ENCODE results near the gene SEC14L2. TPM values are rescaled to one million over a fixed set of nuclear protein-coding genes. Genes with fewer than 3 reads are reported as not detected.

SEC14L2 gene
- total RNA-seq, 1 donor = 16.6 TPM

DNA sequence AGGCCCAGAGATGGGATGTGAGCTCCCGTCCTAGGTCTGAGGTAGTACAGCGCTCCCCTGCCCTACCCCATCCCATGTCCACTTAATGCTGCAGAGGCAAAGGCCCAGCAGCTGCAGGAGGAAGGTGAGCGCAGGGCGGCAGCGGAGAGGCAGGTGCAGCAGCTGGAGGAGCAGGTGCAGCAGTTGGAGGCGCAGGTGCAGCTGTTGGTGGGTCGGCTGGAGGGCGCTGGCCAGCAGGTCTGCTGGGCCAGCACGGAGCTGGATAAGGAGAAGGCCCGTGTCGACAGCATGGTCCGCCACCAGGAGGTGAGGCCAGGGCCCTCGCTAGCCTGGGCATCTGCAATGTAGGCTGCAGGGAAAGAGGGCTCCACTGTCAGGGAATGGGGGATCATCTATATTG lies 24.8 kb upstream of the SEC14L2 start:
- TF ChIP-seq, protein P1, sequence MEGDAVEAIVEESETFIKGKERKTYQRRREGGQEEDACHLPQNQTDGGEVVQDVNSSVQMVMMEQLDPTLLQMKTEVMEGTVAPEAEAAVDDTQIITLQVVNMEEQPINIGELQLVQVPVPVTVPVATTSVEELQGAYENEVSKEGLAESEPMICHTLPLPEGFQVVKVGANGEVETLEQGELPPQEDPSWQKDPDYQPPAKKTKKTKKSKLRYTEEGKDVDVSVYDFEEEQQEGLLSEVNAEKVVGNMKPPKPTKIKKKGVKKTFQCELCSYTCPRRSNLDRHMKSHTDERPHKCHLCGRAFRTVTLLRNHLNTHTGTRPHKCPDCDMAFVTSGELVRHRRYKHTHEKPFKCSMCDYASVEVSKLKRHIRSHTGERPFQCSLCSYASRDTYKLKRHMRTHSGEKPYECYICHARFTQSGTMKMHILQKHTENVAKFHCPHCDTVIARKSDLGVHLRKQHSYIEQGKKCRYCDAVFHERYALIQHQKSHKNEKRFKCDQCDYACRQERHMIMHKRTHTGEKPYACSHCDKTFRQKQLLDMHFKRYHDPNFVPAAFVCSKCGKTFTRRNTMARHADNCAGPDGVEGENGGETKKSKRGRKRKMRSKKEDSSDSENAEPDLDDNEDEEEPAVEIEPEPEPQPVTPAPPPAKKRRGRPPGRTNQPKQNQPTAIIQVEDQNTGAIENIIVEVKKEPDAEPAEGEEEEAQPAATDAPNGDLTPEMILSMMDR (IDR thresholded peaks at IDR 0.05; ENCODE audit: extremely low read depth, low read depth, low read length) = no peak
- H3K79me2 ChIP-seq (ENCODE audit: insufficient read depth, low read length) = no peaks in the 10 kb centered on the region
- H3K27me3 ChIP-seq (ENCODE audit: insufficient read depth, low read length) = no peaks in the 10 kb centered on the region

DNA sequence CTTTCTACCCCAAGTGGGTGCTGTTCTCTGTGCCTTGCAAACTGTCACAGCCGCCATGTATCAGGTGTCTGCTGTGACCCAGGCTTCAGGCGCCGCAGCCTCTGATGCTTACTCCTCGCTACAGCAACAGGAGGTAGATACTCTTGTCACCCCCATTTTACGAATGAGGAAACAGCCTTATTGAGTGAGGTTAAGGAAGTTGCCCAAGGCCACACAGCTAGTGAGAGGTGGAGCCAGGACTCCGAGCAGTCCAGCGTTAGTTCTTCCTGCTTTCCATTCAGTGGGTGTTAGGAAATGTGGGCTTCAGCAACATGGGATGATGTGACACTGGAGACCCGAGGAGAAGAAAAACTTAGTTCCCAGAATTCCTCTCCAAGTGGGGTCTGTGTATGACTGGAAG lies 23.9 kb upstream of the SEC14L2 start:
- H3K36me3 ChIP-seq (ENCODE audit: insufficient read depth, low read length) = peaks cover 8% of the 10 kb centered on the region
- H3K4me2 ChIP-seq (ENCODE audit: insufficient read depth, low read length) = no peak overlapping the region
- no peaks in the 10 kb centered on the region for H3K27me3 ChIP-seq (ENCODE audit: insufficient read depth, low read length)
- H3K4me1 ChIP-seq (ENCODE audit: insufficient read depth, low read length) = no peaks in the 10 kb centered on the region
- peak; percentile 69 for DNase-seq (ENCODE audit: insufficient read length, low spot score, missing footprints)
- no peak overlapping the region for H3K4me3 ChIP-seq (ENCODE audit: insufficient read depth, low read length)
- TF ChIP-seq, protein P1 (IDR thresholded peaks at IDR 0.05; ENCODE audit: extremely low read depth, low read depth, low read length) = no peak
- no peaks in the 10 kb centered on the region for H3K9me3 ChIP-seq (ENCODE audit: low read depth, low read length)
- H3K79me2 ChIP-seq (ENCODE audit: insufficient read depth, low read length) = no peaks in the 10 kb centered on the region
- H2AFZ ChIP-seq (ENCODE audit: low read length) = no peak overlapping the region
- peaks cover 4% of the 10 kb centered on the region for H4K20me1 ChIP-seq (ENCODE audit: insufficient read depth, low read length)
- no peak overlapping the region for H3K27ac ChIP-seq (ENCODE audit: low read depth, low read length)

More for the DNA sequence above, 24.8 kb upstream of the SEC14L2 start:
- Histone ChIP-seq H3K9me3 (ENCODE audit: low read depth, low read length) (no peaks in the 10 kb centered on the region), H3K4me3 (ENCODE audit: insufficient read depth, low read length) (no peak overlapping the region), H3K4me1 (ENCODE audit: insufficient read depth, low read length) (no peaks in the 10 kb centered on the region), H3K27ac (ENCODE audit: low read depth, low read length) (no peak overlapping the region), H3K36me3 (ENCODE audit: insufficient read depth, low read length) (no peaks in the 10 kb centered on the region), H2AFZ (ENCODE audit: low read length) (no peak overlapping the region), H4K20me1 (ENCODE audit: insufficient read depth, low read length) (peaks cover 4% of the 10 kb centered on the region), H3K4me2 (ENCODE audit: insufficient read depth, low read length) (no peak overlapping the region)
- DNase-seq (ENCODE audit: insufficient read length, low spot score, missing footprints) = no peak

DNA sequence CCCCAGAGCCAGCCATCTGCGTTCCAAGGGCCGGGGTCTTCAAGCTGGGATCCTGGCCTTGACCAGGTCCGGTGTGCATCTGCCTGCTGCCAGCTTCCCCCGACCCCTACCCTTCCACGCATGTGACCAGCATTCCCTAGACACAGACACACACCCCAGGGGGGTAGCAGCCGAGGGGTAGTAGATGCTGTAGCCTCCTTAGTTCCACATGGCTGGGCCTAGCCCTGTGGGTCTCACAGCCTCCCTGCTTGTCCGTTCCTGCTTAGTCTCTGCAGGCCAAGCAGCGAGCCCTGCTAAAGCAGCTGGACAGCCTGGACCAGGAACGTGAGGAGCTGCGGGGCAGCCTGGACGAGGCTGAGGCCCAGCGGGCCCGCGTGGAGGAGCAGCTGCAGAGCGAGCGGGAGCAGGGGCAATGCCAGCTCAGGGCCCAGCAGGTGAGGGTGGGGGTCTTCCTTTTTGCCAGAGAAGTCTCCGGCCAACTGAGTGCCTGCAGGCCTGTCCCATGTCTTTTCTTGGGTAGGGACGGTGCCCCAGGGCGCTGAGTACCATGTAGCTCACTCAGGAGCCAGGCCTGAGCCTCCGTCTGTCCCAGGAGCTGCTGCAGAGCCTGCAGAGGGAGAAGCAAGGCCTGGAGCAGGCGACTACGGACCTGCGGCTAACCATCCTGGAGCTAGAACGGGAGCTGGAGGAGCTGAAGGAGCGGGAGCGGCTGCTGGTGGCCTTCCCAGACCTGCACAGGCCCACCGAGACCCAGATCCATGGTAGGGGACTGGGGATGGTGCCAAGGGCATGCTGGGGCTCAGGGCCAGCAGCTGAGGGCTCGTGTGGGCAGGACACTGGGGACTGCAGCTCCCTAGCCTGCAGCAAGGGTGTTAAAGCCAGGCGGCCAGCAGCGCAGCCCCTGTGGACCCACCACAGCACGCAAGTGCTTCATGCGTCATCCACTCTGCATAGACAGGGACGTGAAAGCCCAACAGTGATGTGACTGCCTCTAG lies 23.2 kb upstream of the SEC14L2 start:
- Histone ChIP-seq H3K27ac (ENCODE audit: low read depth, low read length) (no peak overlapping the region), H3K27me3 (ENCODE audit: insufficient read depth, low read length) (no peaks in the 10 kb centered on the region), H3K9me3 (ENCODE audit: low read depth, low read length) (no peaks in the 10 kb centered on the region), H3K36me3 (ENCODE audit: insufficient read depth, low read length) (peaks cover 8% of the 10 kb centered on the region), H2AFZ (ENCODE audit: low read length) (no peak overlapping the region), H3K4me1 (ENCODE audit: insufficient read depth, low read length) (no peaks in the 10 kb centered on the region), H3K4me2 (ENCODE audit: insufficient read depth, low read length) (no peak overlapping the region), H3K79me2 (ENCODE audit: insufficient read depth, low read length) (no peaks in the 10 kb centered on the region), H4K20me1 (ENCODE audit: insufficient read depth, low read length) (peaks cover 4% of the 10 kb centered on the region), H3K4me3 (ENCODE audit: insufficient read depth, low read length) (no peak overlapping the region)
- peak; percentile 68 for DNase-seq (ENCODE audit: insufficient read length, low spot score, missing footprints)
- TF ChIP-seq, protein P1 (IDR thresholded peaks at IDR 0.05; ENCODE audit: extremely low read depth, low read depth, low read length) = no peak

DNA sequence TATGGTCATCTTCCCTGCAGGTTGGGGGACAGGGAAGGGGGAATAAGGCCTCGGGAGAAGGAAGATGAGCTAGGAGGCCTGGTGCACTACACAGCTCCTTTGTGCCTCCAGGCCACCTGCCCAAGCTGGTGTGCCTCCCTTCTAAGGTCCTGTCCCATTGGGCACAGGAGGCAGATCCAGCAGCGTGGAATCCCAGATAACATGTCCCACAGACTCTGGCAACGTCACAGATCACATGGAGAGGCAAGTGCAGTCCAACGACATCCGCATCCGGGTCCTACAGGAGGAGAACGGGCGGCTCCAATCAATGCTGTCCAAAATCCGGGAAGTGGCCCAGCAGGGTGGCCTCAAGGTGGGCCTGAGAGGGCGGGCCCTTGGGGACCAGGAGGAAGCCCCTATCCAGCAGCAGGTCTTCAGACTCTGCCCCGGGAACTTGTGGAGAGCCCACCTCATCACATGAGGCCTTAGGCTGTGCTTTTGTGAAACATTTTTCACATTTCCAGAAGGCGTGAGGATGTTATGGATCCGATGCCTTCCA lies 21.4 kb upstream of the SEC14L2 start:
- peak; percentile 39 for DNase-seq (ENCODE audit: insufficient read length, low spot score, missing footprints)
- TF ChIP-seq, protein P1 (IDR thresholded peaks at IDR 0.05; ENCODE audit: extremely low read depth, low read depth, low read length) = no peak

More for the DNA sequence above, 21.4 kb upstream of the SEC14L2 start:
- H3K4me1 ChIP-seq (ENCODE audit: insufficient read depth, low read length) = no peaks in the 10 kb centered on the region
- H3K4me3 ChIP-seq (ENCODE audit: insufficient read depth, low read length) = no peak overlapping the region
- H3K27ac ChIP-seq (ENCODE audit: low read depth, low read length) = no peak overlapping the region
- no peaks in the 10 kb centered on the region for H3K79me2 ChIP-seq (ENCODE audit: insufficient read depth, low read length)
- no peak overlapping the region for H3K4me2 ChIP-seq (ENCODE audit: insufficient read depth, low read length)
- H2AFZ ChIP-seq (ENCODE audit: low read length) = no peak overlapping the region
- H3K9me3 ChIP-seq (ENCODE audit: low read depth, low read length) = no peaks in the 10 kb centered on the region
- peaks cover 11% of the 10 kb centered on the region for H3K36me3 ChIP-seq (ENCODE audit: insufficient read depth, low read length)
- H3K27me3 ChIP-seq (ENCODE audit: insufficient read depth, low read length) = no peaks in the 10 kb centered on the region
- peaks cover 4% of the 10 kb centered on the region for H4K20me1 ChIP-seq (ENCODE audit: insufficient read depth, low read length)
